ENCODE data around the gene ZNF543. TPM values are rescaled to one million over a fixed set of nuclear protein-coding genes. Genes with fewer than 3 reads are reported as not detected.

ZNF543 gene
- total RNA-seq, 1 experiment from 2014 or later: 8.4 TPM

- no CpG with 5 or more reads among the region's 6 CpGs for WGBS (ENCODE audit: extremely low coverage, insufficient read length, low lambda C conversion rate)
- Mint-ChIP-seq H3K4me3 (no peak overlapping the region), H3K36me3 (ENCODE audit: insufficient read depth in 1 of 3, low read depth in 3 of 3) (peaks cover 58 to 71% (median 70%) of the 10 kb centered on the region in 3 experiments), H3K4me1 (no peaks in the 10 kb centered on the region), H3K9me3 (peaks cover 49 to 58% of the 10 kb centered on the region in 2 experiments), H3K27ac (no peak overlapping the region), H3K27me3 (ENCODE audit: low read depth) (no peaks in the 10 kb centered on the region; the same call in 1 of the 2 replicates)
- Histone ChIP-seq H3K56ac (ENCODE audit: insufficient read length, low read depth, low read length) (no peak overlapping the region), H2BK5ac (ENCODE audit: insufficient read length, low read length) (no peak overlapping the region), H3K14ac (ENCODE audit: insufficient read depth, low read length) (no peak overlapping the region), H4K91ac (ENCODE audit: insufficient read length, low read depth, low read length) (no peak overlapping the region), H3K18ac (ENCODE audit: insufficient read length, low read depth, low read length) (no peak overlapping the region), H3K4me1 (ENCODE audit: insufficient read depth, low read length) (no peaks in the 10 kb centered on the region), H3K79me2 (ENCODE audit: insufficient read depth, low read length) (no peaks in the 10 kb centered on the region), H2BK20ac (ENCODE audit: low read depth, low read length, poor library complexity, severe bottlenecking) (no peak overlapping the region), H2BK15ac (ENCODE audit: low read depth, low read length) (no peak overlapping the region), H3K9me3 (ENCODE audit: control insufficient read depth, low read depth, low read length) (peaks cover 31% of the 10 kb centered on the region), H3K27ac (ENCODE audit: insufficient read length, low read depth, low read length) (no peak overlapping the region), H3K23me2 (ENCODE audit: insufficient read length, low read depth, low read length, poor library complexity, severe bottlenecking) (no peaks in the 10 kb centered on the region), H3K79me1 (ENCODE audit: insufficient read depth, low read depth, low read length, poor library complexity, severe bottlenecking) (no peaks in the 10 kb centered on the region), H3T11ph (ENCODE audit: low read length) (no peak overlapping the region), H2BK12ac (ENCODE audit: insufficient read length, low read depth, low read length) (no peak overlapping the region), H4K20me1 (ENCODE audit: control insufficient read depth, insufficient read depth, insufficient read length) (no peaks in the 10 kb centered on the region), H3K23ac (ENCODE audit: insufficient read length, low read depth, low read length) (no peak overlapping the region), H3K27me3 (ENCODE audit: insufficient read depth, low read length) (no peaks in the 10 kb centered on the region), H2BK120ac (ENCODE audit: low read depth, low read length, poor library complexity, severe bottlenecking) (no peak overlapping the region), H3K9ac (ENCODE audit: extremely low read depth, insufficient read length, low read length) (no peak overlapping the region), H4K8ac (replicated peaks; ENCODE audit: insufficient read length, low read depth, low read length) (no peak overlapping the region), H4K5ac (ENCODE audit: insufficient read length, low read depth, low read length) (no peak overlapping the region), H3K4me2 (ENCODE audit: insufficient read depth, insufficient read length, low read length) (no peak overlapping the region), H3K4ac (ENCODE audit: low read depth, low read length) (no peak overlapping the region), H2AFZ (ENCODE audit: low read length) (no peak overlapping the region), H2AK5ac (ENCODE audit: insufficient read length, low read length) (no peak overlapping the region)
- DNase-seq: no peak
- no peak for TF ChIP-seq CTCF (conservative IDR thresholded peaks at IDR 0.05)
Measured at GRCh38 chr19:57376151-57376550, 55.9 kb downstream of the ZNF543 start.

All from H9 (cell line).